Astrocyte (in vitro differentiated cells and primary cell): ENCODE data around the gene PTPN1. TPM values are rescaled to one million over a fixed set of nuclear protein-coding genes. Genes with fewer than 3 reads are reported as not detected.

Experiments
- DNase-seq: peaks from one replicate; pipeline ENCODE4 v3.0.0-alpha.2; 2010; ENCODE audit warnings: low read depth
- FAIRE-seq: peaks from 2 replicates; lab custom pipeline; 2011; peaks lifted over from hg19 to GRCh38; lab: Jason Lieb, UNC
- H2AFZ ChIP-seq: 2 replicates; pipeline ENCODE4 v1.6.0; 2012; ENCODE audit warnings: low read depth, low read length, inconsistent platforms
- H3K27ac ChIP-seq: 2 replicates; pipeline ENCODE4 v1.5.1; 2011; ENCODE audit warnings: low read depth, low read length, inconsistent platforms
- H3K27me3 ChIP-seq: 2 replicates; pipeline ENCODE4 v1.6.0; 2011; ENCODE audit warnings: low read length, inconsistent platforms; ENCODE audit not compliant: insufficient read depth
- H3K36me3 ChIP-seq: 2 replicates; pipeline ENCODE4 v1.5.1; 2011; ENCODE audit warnings: low read length, inconsistent platforms; ENCODE audit not compliant: insufficient read depth
- H3K4me1 ChIP-seq: 2 replicates; pipeline ENCODE4 v1.5.1; 2011; ENCODE audit warnings: low read length, inconsistent platforms; ENCODE audit not compliant: insufficient read depth
- H3K4me2 ChIP-seq: 2 replicates; pipeline ENCODE4 v1.6.0; 2012; ENCODE audit warnings: low read length, inconsistent platforms
- H3K4me3 ChIP-seq: 2 replicates; pipeline ENCODE4 v1.5.1; 2011; ENCODE audit warnings: low read depth, mild to moderate bottlenecking, low read length, inconsistent platforms; ENCODE audit not compliant: insufficient read depth
- H3K79me2 ChIP-seq: 2 replicates; pipeline ENCODE4 v1.6.0; 2012; ENCODE audit warnings: mild to moderate bottlenecking, low read length, inconsistent platforms; ENCODE audit not compliant: insufficient read depth
- H3K9ac ChIP-seq: 2 replicates; pipeline ENCODE4 v1.6.0; 2012; ENCODE audit warnings: mild to moderate bottlenecking, low read length, inconsistent platforms
- H3K9me3 ChIP-seq: 2 replicates; pipeline ENCODE4 v1.5.1; 2012; ENCODE audit warnings: low read depth, mild to moderate bottlenecking, low read length, inconsistent platforms; ENCODE audit not compliant: insufficient read depth
- H4K20me1 ChIP-seq: 2 replicates; pipeline ENCODE4 v1.6.0; 2012; ENCODE audit warnings: low read length, inconsistent platforms; ENCODE audit not compliant: insufficient read depth
- H3K27ac Mint-ChIP-seq: one replicate; pipeline ENCODE4 v1.8.0; 2021; ENCODE audit warnings: mild to moderate bottlenecking, mixed read lengths; ENCODE audit not compliant: unreplicated experiment
- H3K27me3 Mint-ChIP-seq: one replicate; pipeline ENCODE4 v1.8.0; 2021; ENCODE audit warnings: low read depth, mixed read lengths; ENCODE audit not compliant: unreplicated experiment
- H3K36me3 Mint-ChIP-seq: one replicate; pipeline ENCODE4 v1.8.0; 2021; ENCODE audit warnings: low read depth, mixed read lengths; ENCODE audit not compliant: unreplicated experiment
- H3K4me1 Mint-ChIP-seq: one replicate; pipeline ENCODE4 v1.8.0; 2021; ENCODE audit warnings: low read depth, mixed read lengths; ENCODE audit not compliant: unreplicated experiment
- H3K4me3 Mint-ChIP-seq: one replicate; pipeline ENCODE4 v1.8.0; 2021; ENCODE audit warnings: mild to moderate bottlenecking, moderate library complexity, mixed read lengths; ENCODE audit not compliant: unreplicated experiment
- H3K9me3 Mint-ChIP-seq: one replicate; pipeline ENCODE4 v1.8.0; 2021; ENCODE audit warnings: mild to moderate bottlenecking, mixed read lengths; ENCODE audit not compliant: unreplicated experiment
- EZH2 ChIP-seq: IDR thresholded peaks from 2 replicates; pipeline ENCODE4 v1.6.1; 2012; ENCODE audit warnings: mild to moderate bottlenecking, low read length, inconsistent platforms; ENCODE audit not compliant: insufficient read depth
- total RNA-seq: library from RNA; stranded (reverse); gene quantifications from 2 replicates; pipeline ENCODE4 v1.2.1, GENCODE V29; 2021
- TF ChIP-seq, protein P1 (sequence below): IDR thresholded peaks from 2 replicates; pipeline ENCODE4 v1.5.1; 2011; ENCODE audit warnings: low read depth, mild to moderate bottlenecking, inconsistent platforms, low read length, moderate library complexity; ENCODE audit not compliant: insufficient read depth

Gene PTPN1
- total RNA-seq, 1 donor from 2014 or later, result 64.9 TPM

DNA sequence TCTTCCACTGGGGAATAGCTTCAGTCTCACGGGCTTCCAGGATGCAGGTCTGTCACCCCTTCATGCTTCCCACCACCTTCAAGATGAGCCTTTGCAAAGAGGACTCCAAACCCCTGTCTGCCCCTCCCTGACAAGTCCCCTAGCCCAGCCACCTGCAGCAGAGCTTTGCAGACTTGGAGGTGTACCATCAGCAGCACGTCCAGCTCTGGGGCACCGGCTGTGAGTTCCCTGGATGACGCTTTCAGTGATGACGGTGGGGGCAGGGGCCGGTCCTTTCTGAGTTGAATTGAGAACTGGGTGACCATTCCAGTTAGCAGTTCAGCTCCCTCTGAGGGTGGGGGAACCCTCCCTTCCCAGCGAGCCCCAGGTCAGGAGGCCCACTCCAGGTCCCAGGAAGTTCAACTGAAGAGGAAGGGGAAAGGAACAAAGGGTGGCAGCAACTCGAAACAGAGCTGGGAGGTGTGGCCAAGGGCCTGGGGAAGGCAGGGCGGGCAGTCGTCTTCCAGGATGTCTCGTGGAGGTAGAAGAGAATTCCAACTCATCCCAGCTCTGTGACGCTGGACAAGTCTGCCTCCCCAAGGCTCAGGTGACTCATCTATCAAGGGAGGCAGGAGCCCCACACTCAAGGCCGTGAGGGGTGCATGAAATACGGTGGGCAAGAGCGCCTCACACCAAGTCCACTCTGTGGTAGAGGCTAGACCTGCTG lies 86.0 kb downstream of the PTPN1 start:
- H3K9ac ChIP-seq, result no peak overlapping the region
- Mint-ChIP-seq H3K4me1 (peaks cover 6% of the 10 kb centered on the region), H3K27ac (no peak overlapping the region), H3K4me3 (no peak overlapping the region), H3K9me3 (no peaks in the 10 kb centered on the region), H3K36me3 (peaks cover 5% of the 10 kb centered on the region), H3K27me3 (peaks cover 8% of the 10 kb centered on the region)
- FAIRE-seq (no peak), DNase-seq (no peak)
- H3K27ac ChIP-seq, result no peak overlapping the region
- H3K9me3 ChIP-seq, result no peaks in the 10 kb centered on the region
- no peak overlapping the region for H3K4me3 ChIP-seq
- peak overlapping the region; percentile 26 for H3K4me2 ChIP-seq
- TF ChIP-seq, protein P1, sequence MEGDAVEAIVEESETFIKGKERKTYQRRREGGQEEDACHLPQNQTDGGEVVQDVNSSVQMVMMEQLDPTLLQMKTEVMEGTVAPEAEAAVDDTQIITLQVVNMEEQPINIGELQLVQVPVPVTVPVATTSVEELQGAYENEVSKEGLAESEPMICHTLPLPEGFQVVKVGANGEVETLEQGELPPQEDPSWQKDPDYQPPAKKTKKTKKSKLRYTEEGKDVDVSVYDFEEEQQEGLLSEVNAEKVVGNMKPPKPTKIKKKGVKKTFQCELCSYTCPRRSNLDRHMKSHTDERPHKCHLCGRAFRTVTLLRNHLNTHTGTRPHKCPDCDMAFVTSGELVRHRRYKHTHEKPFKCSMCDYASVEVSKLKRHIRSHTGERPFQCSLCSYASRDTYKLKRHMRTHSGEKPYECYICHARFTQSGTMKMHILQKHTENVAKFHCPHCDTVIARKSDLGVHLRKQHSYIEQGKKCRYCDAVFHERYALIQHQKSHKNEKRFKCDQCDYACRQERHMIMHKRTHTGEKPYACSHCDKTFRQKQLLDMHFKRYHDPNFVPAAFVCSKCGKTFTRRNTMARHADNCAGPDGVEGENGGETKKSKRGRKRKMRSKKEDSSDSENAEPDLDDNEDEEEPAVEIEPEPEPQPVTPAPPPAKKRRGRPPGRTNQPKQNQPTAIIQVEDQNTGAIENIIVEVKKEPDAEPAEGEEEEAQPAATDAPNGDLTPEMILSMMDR, result no peak
- no peak for TF ChIP-seq EZH2
- no peaks in the 10 kb centered on the region for H3K27me3 ChIP-seq
- peaks cover 8% of the 10 kb centered on the region for H3K4me1 ChIP-seq
- H4K20me1 ChIP-seq, result peaks cover 25% of the 10 kb centered on the region
- H3K36me3 ChIP-seq, result peaks cover 2% of the 10 kb centered on the region
- H3K79me2 ChIP-seq, result no peaks in the 10 kb centered on the region
- no peak overlapping the region for H2AFZ ChIP-seq

GRCh38 chr20:50596694-50597021 lies 86.5 kb downstream of the PTPN1 start:
- H3K36me3 ChIP-seq, result peaks cover 2% of the 10 kb centered on the region
- H3K79me2 ChIP-seq, result no peaks in the 10 kb centered on the region
- no peak overlapping the region for H3K27ac ChIP-seq
- no peak overlapping the region for H2AFZ ChIP-seq
- TF ChIP-seq, protein P1, result no peak
- no peak for TF ChIP-seq EZH2
- no peak overlapping the region for H3K9ac ChIP-seq
- DNase-seq, result no peak
- no peaks in the 10 kb centered on the region for H3K9me3 Mint-ChIP-seq
- H3K27me3 ChIP-seq, result no peaks in the 10 kb centered on the region
- H3K4me1 ChIP-seq, result peaks cover 8% of the 10 kb centered on the region
- no peaks in the 10 kb centered on the region for H3K9me3 ChIP-seq
- no peak for FAIRE-seq
- H3K4me2 ChIP-seq, result no peak overlapping the region
- H3K36me3 Mint-ChIP-seq, result peaks cover 5% of the 10 kb centered on the region
- no peak overlapping the region for H3K4me3 Mint-ChIP-seq
- H3K27me3 Mint-ChIP-seq, result peaks cover 8% of the 10 kb centered on the region
- peaks cover 6% of the 10 kb centered on the region for H3K4me1 Mint-ChIP-seq
- no peak overlapping the region for H3K27ac Mint-ChIP-seq
- H4K20me1 ChIP-seq, result peaks cover 25% of the 10 kb centered on the region
- no peak overlapping the region for H3K4me3 ChIP-seq

GRCh38 chr20:50597406-50597969 lies 87.3 kb downstream of the PTPN1 start:
- H3K9me3 ChIP-seq, result no peaks in the 10 kb centered on the region
- no peak overlapping the region for H3K27ac ChIP-seq
- H3K4me3 ChIP-seq, result no peak overlapping the region
- TF ChIP-seq, protein P1, result no peak
- no peak for TF ChIP-seq EZH2
- DNase-seq (no peak), FAIRE-seq (no peak)
- Mint-ChIP-seq H3K36me3 (peaks cover 2% of the 10 kb centered on the region), H3K27ac (no peak overlapping the region), H3K4me1 (peaks cover 6% of the 10 kb centered on the region), H3K27me3 (peaks cover 8% of the 10 kb centered on the region), H3K9me3 (no peaks in the 10 kb centered on the region), H3K4me3 (no peak overlapping the region)
- no peak overlapping the region for H2AFZ ChIP-seq
- H4K20me1 ChIP-seq, result peaks cover 18% of the 10 kb centered on the region
- no peak overlapping the region for H3K4me2 ChIP-seq
- H3K79me2 ChIP-seq, result no peaks in the 10 kb centered on the region
- no peaks in the 10 kb centered on the region for H3K27me3 ChIP-seq
- H3K36me3 ChIP-seq, result peaks cover 2% of the 10 kb centered on the region
- peaks cover 8% of the 10 kb centered on the region for H3K4me1 ChIP-seq
- H3K9ac ChIP-seq, result no peak overlapping the region
